ENCODE results near the gene KIAA0586. TPM values are rescaled to one million over a fixed set of nuclear protein-coding genes. Genes with fewer than 3 reads are reported as not detected.
A peak's percentile ranks its signal among the peaks of the same experiment; 100 is the strongest.
"Not testable (repeated sequence)": the region's sequence is repeated elsewhere in the genome, so short reads cannot be mapped to it uniquely, and the experiment has no call there.

KIAA0586 gene
- 10 to 100 TPM; 18.0 to 24.1 (median 22.9) TPM for polyA plus RNA-seq (ENCODE audit: insufficient read length in 4 of 4)

DNA sequence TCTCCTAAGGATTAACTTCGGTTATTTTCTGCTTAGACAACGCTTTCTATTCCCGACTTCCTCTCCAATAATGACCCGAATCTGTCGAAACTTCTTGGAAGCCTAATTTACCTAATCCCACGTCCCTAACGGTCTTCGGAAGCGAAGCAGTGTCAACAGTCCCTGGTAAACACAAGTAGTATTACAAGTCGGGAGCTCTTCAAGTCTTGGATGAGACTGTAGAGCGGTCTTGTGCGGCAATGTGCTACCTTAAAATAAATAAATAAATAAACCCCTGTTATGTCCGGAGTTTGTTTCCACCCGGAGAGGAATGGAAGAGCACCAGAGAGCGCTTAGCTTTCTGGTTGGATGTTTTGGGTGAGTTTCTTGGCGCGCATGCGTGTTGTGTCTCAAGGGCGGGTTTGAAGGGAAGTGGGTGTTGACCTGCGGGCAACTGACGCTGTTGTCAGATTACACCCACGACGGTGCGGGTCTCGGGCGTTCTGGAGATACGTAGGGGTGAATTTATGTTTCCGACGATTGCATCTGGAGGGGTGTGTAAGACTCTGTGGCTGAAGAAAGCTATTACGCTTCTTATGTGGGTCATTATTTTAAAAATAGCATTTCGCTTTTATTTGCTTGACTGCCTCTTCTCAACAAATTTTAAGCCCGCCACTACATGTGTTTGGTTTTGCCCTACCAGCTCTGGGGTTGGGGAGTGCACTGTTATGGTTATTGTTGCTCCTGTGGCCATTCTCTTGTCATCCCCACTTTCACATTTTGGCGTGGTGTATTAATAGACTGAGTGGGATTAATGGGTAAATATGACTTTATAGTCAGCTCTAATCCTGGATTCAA lies at the start of gene KIAA0586, which contains the start of gene TIMM9:
TSS of gene KIAA0586 (plus strand) at position 439 of the 837 bp plus-strand sequence. CDS start 546 bp downstream, outside the sequence.
TSS of gene TIMM9 (minus strand) at position 251 of the 837 bp plus-strand sequence. CDS start 15,586 bp downstream, outside the sequence.
- peak; percentile 93 to 98 (median 97) for DNase-seq (ENCODE audit: low read depth in 4 of 4, low spot score in 2 of 4)

DNA sequence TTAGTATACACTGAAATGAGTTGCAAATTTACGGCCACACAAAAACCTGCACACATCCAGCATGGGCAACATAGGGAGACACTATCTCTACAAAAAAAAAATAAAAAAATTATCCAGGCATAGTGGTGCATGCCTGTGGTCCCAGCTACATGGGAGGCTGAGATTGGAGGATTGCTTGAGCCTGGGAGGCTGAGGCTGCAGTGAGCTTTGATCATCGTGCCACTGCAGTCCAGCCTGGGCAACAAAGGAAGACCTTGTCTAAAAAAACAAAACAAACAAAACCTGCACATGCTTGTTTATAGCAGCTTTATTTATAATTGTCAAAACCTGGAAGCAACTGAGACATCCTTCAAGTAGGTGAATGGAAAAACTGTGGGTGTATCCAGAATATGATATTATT lies 36.7 kb upstream of the KIAA0586 start:
- no peak for DNase-seq (ENCODE audit: low read depth in 4 of 4, low spot score in 2 of 4)

DNA sequence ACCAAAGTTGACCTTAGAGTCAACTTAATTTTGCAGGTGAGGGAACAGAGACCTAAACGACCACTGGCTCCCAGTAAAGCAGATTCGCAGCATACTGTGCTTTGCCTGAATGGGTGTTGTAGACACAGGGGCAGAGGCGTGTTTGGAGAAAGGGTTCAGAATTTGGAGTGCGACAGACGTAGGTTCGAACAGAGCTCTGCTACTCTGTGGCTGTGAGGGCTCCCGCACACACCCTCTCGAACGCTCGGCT lies 32.0 kb upstream of the KIAA0586 start:
- no peak for DNase-seq (ENCODE audit: low read depth in 4 of 4, low spot score in 2 of 4)

DNA sequence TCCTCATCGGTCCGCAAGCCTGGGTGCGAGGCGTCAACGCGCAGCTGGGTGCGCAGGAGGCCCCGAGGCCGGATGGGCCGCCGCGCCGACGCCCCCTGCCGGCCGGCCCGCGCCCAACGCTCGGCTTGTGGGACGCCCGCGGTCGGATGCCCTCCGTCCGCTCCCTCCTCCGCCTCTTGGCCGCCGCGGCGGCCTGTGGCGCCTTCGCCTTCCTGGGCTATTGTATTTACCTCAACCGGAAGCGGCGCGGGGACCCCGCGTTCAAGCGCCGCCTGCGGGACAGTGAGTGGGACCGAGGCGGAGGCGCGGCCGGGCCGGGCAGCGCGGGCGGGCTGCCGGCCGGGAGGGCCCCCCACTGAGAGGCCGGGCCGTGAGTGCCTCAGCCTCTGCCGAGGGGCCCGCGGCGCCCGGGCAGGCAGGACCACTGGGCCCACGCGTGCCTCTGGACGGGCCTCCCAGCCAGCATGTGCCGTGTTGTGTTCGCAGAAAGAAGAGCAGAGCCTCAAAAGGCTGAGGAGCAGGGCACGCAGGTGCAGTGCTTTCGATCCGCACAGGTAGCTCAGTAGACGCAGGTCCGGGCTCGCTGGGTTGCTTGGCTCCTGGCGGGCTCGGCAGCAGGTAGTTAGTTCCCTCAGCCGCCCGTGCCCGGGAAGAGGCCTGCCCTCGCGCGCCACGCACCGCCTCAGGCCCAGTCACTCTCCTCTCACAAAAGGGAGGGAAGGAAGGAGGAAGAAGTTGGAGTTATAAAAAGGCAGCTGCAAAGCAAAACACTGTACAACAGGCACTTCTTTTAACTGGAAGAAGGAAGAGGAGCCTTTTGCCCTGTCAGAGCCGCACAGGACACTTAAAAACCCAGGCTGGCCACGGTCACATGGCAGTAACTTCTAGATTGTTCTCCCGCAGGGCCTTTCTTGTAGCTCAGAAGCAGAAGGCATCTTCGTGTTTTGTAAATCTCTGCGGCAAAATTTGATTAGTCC lies 31.4 kb upstream of the KIAA0586 start, which contains the start of gene TOMM20L:
TSS of gene TOMM20L (plus strand) at position 119 of the 977 bp plus-strand sequence. CDS start at position 147, 28 bp downstream.
- peak; percentile 31 to 67 (median 38) for DNase-seq (ENCODE audit: low read depth in 4 of 4, low spot score in 2 of 4)

DNA sequence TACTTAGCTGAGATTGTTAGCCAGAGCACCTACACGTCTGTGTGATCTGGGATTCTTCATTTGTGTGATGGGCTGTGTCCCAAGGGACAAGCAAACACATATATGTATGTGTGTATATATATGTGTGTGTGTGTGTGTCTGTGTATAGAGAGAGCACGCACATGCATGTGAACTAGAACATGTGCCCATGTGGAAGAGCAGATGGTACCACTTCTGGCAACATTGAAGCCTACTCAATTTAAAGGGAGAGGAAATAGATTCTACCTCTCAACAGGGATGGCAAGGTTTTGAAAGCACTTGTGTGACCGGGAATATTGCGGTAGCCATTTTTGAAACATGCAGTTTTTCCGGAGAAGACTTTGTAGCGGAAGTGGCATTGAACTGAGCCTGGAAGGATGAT lies 30.4 kb upstream of the KIAA0586 start:
- no peak for DNase-seq (ENCODE audit: low read depth in 4 of 4, low spot score in 2 of 4)

DNA sequence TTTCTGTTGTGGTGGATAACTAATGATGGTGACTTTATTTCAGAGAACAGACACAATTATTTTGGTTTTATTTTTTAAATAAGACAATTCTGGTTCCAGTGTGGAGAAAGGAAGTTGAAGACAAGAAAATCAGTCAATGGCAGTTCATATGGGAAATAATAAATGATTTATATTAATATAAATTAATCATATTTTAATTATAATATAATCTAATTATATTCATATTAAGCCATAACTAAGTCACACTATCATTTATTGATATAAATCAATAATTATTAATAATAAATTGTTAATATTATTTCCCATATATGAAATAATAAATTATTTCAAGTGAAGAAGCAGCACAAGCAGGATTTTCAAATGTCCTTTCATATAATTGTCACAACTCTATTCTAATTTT lies 29.0 kb upstream of the KIAA0586 start:
- no peak for DNase-seq (ENCODE audit: low read depth in 4 of 4, low spot score in 2 of 4)

DNA sequence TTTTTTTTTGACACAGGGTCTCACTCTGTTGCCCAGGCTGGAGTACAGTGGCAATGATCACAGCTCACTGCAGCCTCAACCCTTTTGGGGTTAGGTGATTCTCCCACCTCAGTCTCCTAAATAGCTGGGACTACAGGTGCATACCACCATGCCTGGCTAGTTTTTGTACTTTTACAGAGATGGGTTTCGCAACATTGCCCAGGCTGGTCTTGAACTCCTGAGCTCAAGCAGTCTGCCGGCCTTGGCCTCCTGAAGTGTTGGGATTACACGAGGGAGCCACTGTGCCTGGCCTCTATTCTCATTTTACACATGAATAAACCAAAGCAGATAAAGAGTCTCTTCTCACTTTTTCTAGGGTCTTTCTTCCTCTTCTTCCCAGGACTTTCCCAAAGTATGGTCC lies 28.6 kb upstream of the KIAA0586 start:
- DNase-seq (ENCODE audit: low read depth in 4 of 4, low spot score in 2 of 4), result no peak

GRCh38 chr14:58401587-58401986 lies 25.9 kb upstream of the KIAA0586 start:
- no peak for DNase-seq (ENCODE audit: low read depth in 4 of 4, low spot score in 2 of 4)

GRCh38 chr14:58408681-58409215 lies 18.8 kb upstream of the KIAA0586 start:
- DNase-seq (ENCODE audit: low read depth in 4 of 4, low spot score in 2 of 4), result no peak

GRCh38 chr14:58414845-58415244 lies 12.7 kb upstream of the KIAA0586 start:
- no peak for DNase-seq (ENCODE audit: low read depth in 4 of 4, low spot score in 2 of 4)

DNA sequence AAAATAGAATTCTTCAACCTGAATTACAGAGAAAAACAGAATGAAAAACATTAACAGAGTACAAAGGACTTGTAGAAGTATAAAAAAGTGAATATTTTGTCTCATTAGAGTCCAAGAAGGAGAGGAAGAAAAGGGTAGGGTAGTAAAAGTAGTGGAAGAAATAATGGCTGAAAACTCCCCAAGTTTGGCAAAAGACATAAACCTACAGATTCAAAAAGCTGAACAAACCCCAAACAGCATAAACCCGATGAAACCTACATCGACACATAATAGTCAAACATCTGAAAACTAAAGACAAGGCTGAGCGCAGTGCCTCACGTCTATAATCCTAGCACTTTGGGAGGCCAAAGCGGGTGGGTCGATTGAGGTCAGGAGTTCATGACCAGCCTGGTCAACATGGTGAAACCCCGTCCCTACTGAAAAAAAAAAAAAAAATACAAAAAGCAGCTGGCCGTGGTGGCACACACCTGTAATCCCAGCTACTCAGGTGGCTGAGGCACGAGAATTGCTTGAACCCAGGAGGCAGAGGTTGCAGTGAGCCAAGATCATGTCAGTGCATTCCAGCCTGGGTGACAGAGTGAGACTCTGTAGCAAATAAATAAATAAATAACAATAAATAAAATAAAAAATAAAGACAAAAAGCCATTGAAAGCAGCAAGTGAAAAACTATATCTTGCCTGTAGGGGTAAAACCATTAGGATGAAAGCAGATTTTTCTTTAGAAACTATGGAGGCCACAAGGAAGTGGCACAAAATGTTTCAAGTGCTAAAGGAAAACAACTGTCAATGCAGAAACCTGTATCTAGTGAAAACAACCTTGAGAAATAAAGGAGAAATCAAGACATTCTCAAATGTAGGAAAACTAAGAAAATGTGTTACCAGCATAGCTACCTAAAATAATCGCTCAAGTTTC lies 11.6 kb upstream of the KIAA0586 start:
- DNase-seq (ENCODE audit: low read depth in 4 of 4, low spot score in 2 of 4), result no peak

- not testable (repeated sequence) for DNase-seq (ENCODE audit: low read depth in 4 of 4, low spot score in 2 of 4)
Measured at GRCh38 chr14:58416934-58417333, 10.6 kb upstream of the KIAA0586 start.

GRCh38 chr14:58426670-58427280 lies 744 bp upstream of the KIAA0586 start:
- peak in 2 of 4 donors; percentile 64 to 72 for DNase-seq (ENCODE audit: low read depth in 4 of 4, low spot score in 2 of 4)

- peak; percentile 15 to 50 (median 24) for DNase-seq (ENCODE audit: low read depth in 4 of 4, low spot score in 2 of 4)
Measured at GRCh38 chr14:58428118-58428683, 682 bp downstream of the KIAA0586 start.

- no peak for DNase-seq (ENCODE audit: low read depth in 4 of 4, low spot score in 2 of 4)
Measured at GRCh38 chr14:58430156-58430555, 2.6 kb downstream of the KIAA0586 start.

- DNase-seq (ENCODE audit: low read depth in 4 of 4, low spot score in 2 of 4), result no peak
Measured at GRCh38 chr14:58439476-58439875, 12.0 kb downstream of the KIAA0586 start.

- no peak for DNase-seq (ENCODE audit: low read depth in 4 of 4, low spot score in 2 of 4)
Measured at GRCh38 chr14:58444627-58445026, 17.1 kb downstream of the KIAA0586 start.

DNA sequence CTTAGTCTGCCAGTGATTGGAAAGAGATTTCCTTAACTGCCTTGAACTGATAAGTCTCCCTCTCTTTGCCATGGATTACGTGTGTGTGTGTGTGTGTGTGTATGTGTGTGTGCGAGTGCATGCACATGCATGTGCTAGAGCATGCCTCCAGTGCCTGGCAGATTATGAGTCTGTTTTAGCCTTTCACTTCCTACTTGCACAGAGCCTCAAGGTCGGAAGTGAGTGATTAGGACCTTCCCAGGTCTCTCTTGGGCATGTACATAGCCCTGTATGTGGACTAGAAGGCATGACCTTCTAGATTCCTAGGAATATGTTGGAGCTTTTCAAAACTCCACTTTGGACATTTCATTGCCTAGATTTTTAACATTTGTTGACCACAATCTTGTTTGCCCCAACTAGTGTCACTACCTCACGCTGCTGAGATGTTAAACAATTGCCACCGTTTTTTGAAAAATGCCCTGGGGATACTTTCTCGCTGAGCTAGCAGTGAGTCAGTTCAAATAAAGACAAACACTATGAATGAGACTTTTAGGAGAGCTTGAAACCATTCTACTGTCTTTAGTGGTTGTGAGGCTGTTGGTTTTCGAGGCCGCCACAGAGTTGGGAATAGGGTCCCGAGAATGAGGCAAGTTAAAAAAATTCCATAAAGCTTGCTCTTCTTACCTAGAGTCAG lies 28.2 kb downstream of the KIAA0586 start:
- DNase-seq (ENCODE audit: low read depth in 4 of 4, low spot score in 2 of 4), result no peak
